ENCODE results near the gene LHPP.

LHPP gene, protein sequence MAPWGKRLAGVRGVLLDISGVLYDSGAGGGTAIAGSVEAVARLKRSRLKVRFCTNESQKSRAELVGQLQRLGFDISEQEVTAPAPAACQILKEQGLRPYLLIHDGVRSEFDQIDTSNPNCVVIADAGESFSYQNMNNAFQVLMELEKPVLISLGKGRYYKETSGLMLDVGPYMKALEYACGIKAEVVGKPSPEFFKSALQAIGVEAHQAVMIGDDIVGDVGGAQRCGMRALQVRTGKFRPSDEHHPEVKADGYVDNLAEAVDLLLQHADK

DNA sequence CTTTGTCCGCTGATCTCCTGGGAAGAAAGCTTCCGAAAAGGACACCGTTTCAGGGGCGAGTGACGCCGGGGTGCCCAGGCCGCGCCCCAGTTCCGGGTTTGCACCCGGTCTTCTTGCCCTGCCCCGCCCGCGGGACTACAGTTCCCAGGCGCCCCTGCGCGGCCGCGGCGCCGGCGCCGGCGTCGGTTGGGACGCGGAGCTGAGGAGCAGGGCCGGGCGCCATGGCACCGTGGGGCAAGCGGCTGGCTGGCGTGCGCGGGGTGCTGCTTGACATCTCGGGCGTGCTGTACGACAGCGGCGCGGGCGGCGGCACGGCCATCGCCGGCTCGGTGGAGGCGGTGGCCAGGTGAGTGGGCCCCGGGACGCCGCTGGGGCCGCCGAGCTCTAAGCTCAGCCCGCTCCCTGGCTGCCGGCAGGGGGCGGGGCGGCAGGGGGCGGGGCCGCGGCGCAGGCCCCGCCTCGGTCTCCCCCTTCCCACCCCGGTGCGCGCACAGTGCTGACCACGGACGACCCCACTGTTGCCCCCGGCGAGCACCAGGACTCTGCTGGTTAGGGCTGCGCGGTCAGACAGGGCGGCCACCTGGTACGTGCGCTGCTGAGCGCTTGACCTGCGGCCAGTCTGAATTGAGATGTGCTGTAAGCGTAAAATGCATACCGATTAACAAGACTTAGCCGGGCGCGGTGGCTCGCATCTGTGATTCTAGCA lies at the start of gene LHPP:
Gene LHPP, plus strand, starts transcription at position 182 of the 706 bp plus-strand sequence. Its CDS starts 40 bp downstream, at position 222.
- DNase-seq (ENCODE audit: low spot score) (no peak), ATAC-seq (ENCODE audit: low read depth) (peak; percentile 95)
- Histone ChIP-seq H3K4me1 (ENCODE audit: insufficient read depth, poor library complexity, severe bottlenecking) (no peaks in the 10 kb centered on the region), H3K4me3 (ENCODE audit: severe bottlenecking) (peak within 1 kb of the TSS; percentile 94), H3K27ac (ENCODE audit: poor library complexity, severe bottlenecking) (peak within 1 kb of the TSS; percentile 23), H3K27me3 (ENCODE audit: insufficient read depth, poor library complexity, severe bottlenecking) (no peaks in the 10 kb centered on the region), H3K36me3 (ENCODE audit: low read depth) (no peaks in the 10 kb centered on the region), H3K9me3 (ENCODE audit: severe bottlenecking) (no peaks in the 10 kb centered on the region)
- TF ChIP-seq, protein P1, sequence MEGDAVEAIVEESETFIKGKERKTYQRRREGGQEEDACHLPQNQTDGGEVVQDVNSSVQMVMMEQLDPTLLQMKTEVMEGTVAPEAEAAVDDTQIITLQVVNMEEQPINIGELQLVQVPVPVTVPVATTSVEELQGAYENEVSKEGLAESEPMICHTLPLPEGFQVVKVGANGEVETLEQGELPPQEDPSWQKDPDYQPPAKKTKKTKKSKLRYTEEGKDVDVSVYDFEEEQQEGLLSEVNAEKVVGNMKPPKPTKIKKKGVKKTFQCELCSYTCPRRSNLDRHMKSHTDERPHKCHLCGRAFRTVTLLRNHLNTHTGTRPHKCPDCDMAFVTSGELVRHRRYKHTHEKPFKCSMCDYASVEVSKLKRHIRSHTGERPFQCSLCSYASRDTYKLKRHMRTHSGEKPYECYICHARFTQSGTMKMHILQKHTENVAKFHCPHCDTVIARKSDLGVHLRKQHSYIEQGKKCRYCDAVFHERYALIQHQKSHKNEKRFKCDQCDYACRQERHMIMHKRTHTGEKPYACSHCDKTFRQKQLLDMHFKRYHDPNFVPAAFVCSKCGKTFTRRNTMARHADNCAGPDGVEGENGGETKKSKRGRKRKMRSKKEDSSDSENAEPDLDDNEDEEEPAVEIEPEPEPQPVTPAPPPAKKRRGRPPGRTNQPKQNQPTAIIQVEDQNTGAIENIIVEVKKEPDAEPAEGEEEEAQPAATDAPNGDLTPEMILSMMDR (IDR thresholded peaks at IDR 0.05; ENCODE audit: poor library complexity, severe bottlenecking), result peak; percentile 31

DNA sequence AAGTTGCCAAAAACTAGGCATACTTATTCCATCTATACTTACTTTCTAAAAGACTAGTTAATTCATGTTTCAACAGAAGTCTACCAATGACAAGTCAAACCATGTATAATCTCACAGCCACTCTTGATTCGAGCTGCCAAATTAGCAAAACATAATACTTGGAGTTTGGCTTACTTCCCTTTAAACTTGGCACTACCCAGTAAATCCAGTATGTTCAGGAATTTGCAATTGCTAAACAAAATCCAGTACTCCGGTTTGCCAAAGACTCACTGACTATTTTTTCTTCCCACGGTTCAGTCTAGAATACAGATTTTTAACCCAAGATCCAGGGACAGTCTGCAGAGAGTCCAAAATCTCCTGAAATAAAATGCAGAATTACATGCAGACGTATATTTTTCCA lies 47.5 kb upstream of the LHPP start:
- Histone ChIP-seq H3K4me3 (ENCODE audit: severe bottlenecking) (no peak overlapping the region), H3K9me3 (ENCODE audit: severe bottlenecking) (no peaks in the 10 kb centered on the region), H3K4me1 (ENCODE audit: insufficient read depth, poor library complexity, severe bottlenecking) (peaks cover 6% of the 10 kb centered on the region), H3K27me3 (ENCODE audit: insufficient read depth, poor library complexity, severe bottlenecking) (no peaks in the 10 kb centered on the region), H3K36me3 (ENCODE audit: low read depth) (peaks cover 23% of the 10 kb centered on the region), H3K27ac (ENCODE audit: poor library complexity, severe bottlenecking) (no peak overlapping the region)
- DNase-seq (ENCODE audit: low spot score), result no peak
- no peak for ATAC-seq (ENCODE audit: low read depth)
- TF ChIP-seq, protein P1 (IDR thresholded peaks at IDR 0.05; ENCODE audit: poor library complexity, severe bottlenecking), result no peak

DNA sequence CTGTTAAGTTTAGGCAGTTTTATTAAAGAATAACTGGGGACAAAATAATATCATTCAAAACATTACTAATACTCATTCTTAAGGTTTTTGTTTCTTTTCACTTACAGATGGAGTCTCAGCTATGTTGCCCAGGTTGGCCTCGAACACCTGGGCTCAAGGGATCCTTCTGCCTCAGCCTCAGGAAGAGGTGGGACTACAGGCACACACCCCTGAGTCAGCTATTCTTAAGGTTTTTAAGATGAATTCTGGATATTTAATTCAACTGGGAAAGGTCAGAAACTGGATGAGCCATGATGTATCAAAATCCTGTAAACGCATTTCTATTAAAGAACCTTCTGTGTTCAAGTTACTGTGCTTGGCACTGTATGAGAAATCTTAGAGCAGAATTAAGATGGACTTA lies 46.4 kb upstream of the LHPP start:
- H3K27me3 ChIP-seq (ENCODE audit: insufficient read depth, poor library complexity, severe bottlenecking), result no peaks in the 10 kb centered on the region
- peaks cover 6% of the 10 kb centered on the region for H3K4me1 ChIP-seq (ENCODE audit: insufficient read depth, poor library complexity, severe bottlenecking)
- H3K36me3 ChIP-seq (ENCODE audit: low read depth), result peaks cover 12% of the 10 kb centered on the region; the same call in 1 of the 2 replicates
- no peak for ATAC-seq (ENCODE audit: low read depth)
- H3K27ac ChIP-seq (ENCODE audit: poor library complexity, severe bottlenecking), result no peak overlapping the region
- no peaks in the 10 kb centered on the region for H3K9me3 ChIP-seq (ENCODE audit: severe bottlenecking)
- no peak overlapping the region for H3K4me3 ChIP-seq (ENCODE audit: severe bottlenecking)
- TF ChIP-seq, protein P1 (IDR thresholded peaks at IDR 0.05; ENCODE audit: poor library complexity, severe bottlenecking), result no peak
- no peak for DNase-seq (ENCODE audit: low spot score)

DNA sequence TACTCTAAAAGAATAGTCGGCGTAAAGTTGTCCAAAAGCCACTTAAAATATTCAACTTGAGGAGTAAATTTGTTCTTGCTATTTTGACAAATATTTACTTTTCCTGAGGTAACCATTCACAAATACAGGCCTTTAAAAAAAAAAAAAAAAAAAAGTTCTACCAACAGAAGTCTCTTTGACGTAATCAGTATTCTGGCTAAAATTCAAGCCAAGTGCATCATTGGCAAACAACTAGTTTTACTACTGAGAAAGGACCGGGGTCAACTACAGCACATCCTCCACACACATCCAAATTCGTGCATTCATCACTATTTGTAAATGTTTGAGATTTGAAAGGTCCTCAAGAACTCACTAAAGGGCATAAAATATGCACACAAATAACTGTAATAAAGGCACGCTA lies 44.9 kb upstream of the LHPP start:
- Histone ChIP-seq H3K4me1 (ENCODE audit: insufficient read depth, poor library complexity, severe bottlenecking) (peaks cover 6% of the 10 kb centered on the region), H3K36me3 (ENCODE audit: low read depth) (peaks cover 6% of the 10 kb centered on the region; the same call in 1 of the 2 replicates), H3K4me3 (ENCODE audit: severe bottlenecking) (no peak overlapping the region), H3K27me3 (ENCODE audit: insufficient read depth, poor library complexity, severe bottlenecking) (no peaks in the 10 kb centered on the region), H3K27ac (ENCODE audit: poor library complexity, severe bottlenecking) (no peak overlapping the region), H3K9me3 (ENCODE audit: severe bottlenecking) (no peaks in the 10 kb centered on the region)
- TF ChIP-seq, protein P1 (IDR thresholded peaks at IDR 0.05; ENCODE audit: poor library complexity, severe bottlenecking), result no peak
- ATAC-seq (ENCODE audit: low read depth) (no peak), DNase-seq (ENCODE audit: low spot score) (no peak)
